Muscle of leg (tissue), 11 donors: Measurements from ENCODE around the gene SAC3D1. TPM values are rescaled to one million over a fixed set of nuclear protein-coding genes. Genes with fewer than 3 reads are reported as not detected.

Experiments used
- DNase-seq: peaks from one replicate; pipeline ENCODE4 v3.0.0; 2013
- H3K27ac ChIP-seq: one replicate; pipeline ENCODE4 v1.5.1; 2013; ENCODE audit warnings: mild to moderate bottlenecking, low read length, control low read depth
- H3K27me3 ChIP-seq: one replicate; pipeline ENCODE4 v1.6.1; 2013; ENCODE audit warnings: low read length; ENCODE audit not compliant: control insufficient read depth, insufficient read depth
- H3K36me3 ChIP-seq: one replicate; pipeline ENCODE4 v1.6.1; 2013; ENCODE audit warnings: low read length; ENCODE audit not compliant: control insufficient read depth, insufficient read depth
- H3K4me1 ChIP-seq: one replicate; pipeline ENCODE4 v1.6.1; 2013; ENCODE audit warnings: low read length; ENCODE audit not compliant: control insufficient read depth, insufficient read depth
- H3K4me3 ChIP-seq: one replicate; pipeline ENCODE4 v1.5.1; 2013; ENCODE audit warnings: low read length, control low read depth
- H3K9me3 ChIP-seq: replicated peaks from 2 replicates; pipeline ENCODE4 v1.6.1; 2013; ENCODE audit warnings: low read depth, low read length; ENCODE audit not compliant: control insufficient read depth
- WGBS: methylation state at CpG from one replicate; pipeline ENCODE4 v1.1.5; 2013; ENCODE audit warnings: missing lambda C conversion rate; ENCODE audit not compliant: insufficient coverage; 5-methylcytosine and 5-hydroxymethylcytosine counted together
- polyA plus RNA-seq, 8 donors: library from polyadenylated mRNA; unstranded; fragments of 120-200 nt; gene quantifications; one replicate each; pipeline versions ENCODE4 v1.2.1 to v1.2.3, GENCODE V29; 2013; ENCODE audit warnings: inconsistent platforms in 1 of 8, low replicate concordance in 1 of 8; ENCODE audit not compliant: insufficient read length in 8 of 8, insufficient read depth in 1 of 8
- total RNA-seq: library from RNA; stranded (reverse); fragments of 120-200 nt; gene quantifications from one replicate; pipeline ENCODE4 v1.2.4, GENCODE V29; 2013

Gene SAC3D1
- total and polyA plus RNA-seq, 9 donors: 6.7 to 16.0 (median 15.1) TPM

DNA sequence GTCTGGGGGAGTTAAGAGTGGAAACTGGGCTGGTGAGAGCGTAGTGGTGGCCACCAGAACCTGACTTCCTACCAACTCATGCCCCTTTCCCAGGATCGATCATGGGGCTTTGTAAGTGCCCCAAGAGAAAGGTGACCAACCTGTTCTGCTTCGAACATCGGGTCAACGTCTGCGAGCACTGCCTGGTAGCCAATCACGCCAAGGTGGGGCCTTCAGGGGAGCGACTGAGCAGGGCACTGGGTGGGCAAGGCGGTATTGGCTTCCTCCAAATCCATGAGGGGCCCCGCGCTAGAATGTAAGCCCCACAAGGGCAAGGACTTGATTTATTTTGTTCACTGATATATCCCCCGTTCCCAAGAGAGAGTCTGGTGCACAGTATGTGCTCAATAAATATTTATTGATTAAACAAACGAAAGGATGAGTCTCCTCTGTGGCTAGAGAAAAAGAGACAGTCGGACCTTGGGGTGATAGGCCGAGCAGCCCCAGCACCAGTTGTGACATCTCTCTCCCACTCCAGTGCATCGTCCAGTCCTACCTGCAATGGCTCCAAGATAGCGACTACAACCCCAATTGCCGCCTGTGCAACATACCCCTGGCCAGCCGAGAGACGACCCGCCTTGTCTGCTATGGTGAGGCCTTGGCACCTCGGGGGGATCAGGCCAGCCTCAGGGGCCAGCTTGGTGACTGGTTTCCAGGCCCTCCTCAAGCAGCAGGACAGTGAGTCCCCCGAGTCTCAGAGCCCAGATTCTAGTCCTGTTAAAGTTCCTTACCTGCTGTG lies 43.8 kb downstream of the SAC3D1 start:
- DNase-seq: no peak
- H3K27ac ChIP-seq: peak overlapping the region; percentile 98
- no peaks in the 10 kb centered on the region for H3K9me3 ChIP-seq
- 49% methylated on average over 14 of the region's 23 CpGs for WGBS
- peaks cover 58% of the 10 kb centered on the region for H3K36me3 ChIP-seq
- H3K4me1 ChIP-seq: peaks cover 16% of the 10 kb centered on the region
- no peaks in the 10 kb centered on the region for H3K27me3 ChIP-seq
- H3K4me3 ChIP-seq: peak overlapping the region; percentile 73

GRCh38 chr11:65085446-65085845 lies 44.4 kb downstream of the SAC3D1 start:
- no peak for DNase-seq
- H3K4me1 ChIP-seq: peaks cover 16% of the 10 kb centered on the region
- H3K4me3 ChIP-seq: no peak overlapping the region
- H3K27ac ChIP-seq: no peak overlapping the region
- peaks cover 53% of the 10 kb centered on the region for H3K36me3 ChIP-seq
- H3K9me3 ChIP-seq: no peaks in the 10 kb centered on the region
- no peaks in the 10 kb centered on the region for H3K27me3 ChIP-seq
- WGBS: 94% methylated on average over 4 of the region's 4 CpGs

DNA sequence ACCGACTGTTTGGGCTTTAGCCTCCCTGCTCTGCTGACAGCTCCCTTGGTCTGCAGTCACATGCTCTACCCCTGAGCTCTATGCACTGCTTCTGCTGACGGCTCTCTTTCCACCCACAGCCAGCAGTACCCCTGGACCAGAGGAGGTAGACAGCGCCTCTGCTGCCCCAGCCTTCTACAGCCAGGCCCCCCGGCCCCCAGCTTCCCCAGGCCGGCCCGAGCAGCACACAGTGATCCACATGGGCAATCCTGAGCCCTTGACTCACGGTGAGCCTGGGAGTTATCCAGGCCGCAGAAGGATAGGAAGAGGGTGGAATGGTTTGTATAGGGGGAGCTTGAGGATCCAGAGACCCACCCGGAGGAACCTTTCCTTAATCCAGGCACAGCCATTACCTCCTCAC lies 45.8 kb downstream of the SAC3D1 start:
- Histone ChIP-seq H3K4me1 (peaks cover 16% of the 10 kb centered on the region), H3K9me3 (no peaks in the 10 kb centered on the region), H3K27ac (no peak overlapping the region), H3K36me3 (peaks cover 48% of the 10 kb centered on the region), H3K4me3 (no peak overlapping the region), H3K27me3 (no peaks in the 10 kb centered on the region)
- 80% methylated on average over 5 of the region's 9 CpGs for WGBS
- DNase-seq: no peak

DNA sequence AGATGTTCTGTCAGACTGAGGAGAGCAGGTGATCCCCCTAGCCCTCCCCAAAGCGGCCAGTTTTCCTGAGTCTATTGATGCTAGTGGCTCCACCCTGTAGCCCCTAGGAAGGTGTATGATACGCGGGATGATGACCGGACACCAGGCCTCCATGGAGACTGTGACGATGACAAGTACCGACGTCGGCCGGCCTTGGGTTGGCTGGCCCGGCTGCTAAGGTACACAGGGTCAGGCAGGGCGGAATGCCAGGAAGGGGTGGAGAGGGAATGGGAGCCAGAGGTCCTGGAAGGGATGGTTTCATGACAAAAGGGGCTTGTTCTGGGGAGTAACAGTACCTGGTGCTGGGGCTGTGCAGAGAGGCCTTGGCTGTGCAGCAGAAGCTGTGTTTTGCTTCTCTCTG lies 46.2 kb downstream of the SAC3D1 start:
- H3K4me1 ChIP-seq: peaks cover 16% of the 10 kb centered on the region
- 89% methylated on average over 11 of the region's 11 CpGs for WGBS
- H3K27me3 ChIP-seq: no peaks in the 10 kb centered on the region
- H3K27ac ChIP-seq: no peak overlapping the region
- no peak for DNase-seq
- peaks cover 48% of the 10 kb centered on the region for H3K36me3 ChIP-seq
- H3K4me3 ChIP-seq: no peak overlapping the region
- no peaks in the 10 kb centered on the region for H3K9me3 ChIP-seq

DNA sequence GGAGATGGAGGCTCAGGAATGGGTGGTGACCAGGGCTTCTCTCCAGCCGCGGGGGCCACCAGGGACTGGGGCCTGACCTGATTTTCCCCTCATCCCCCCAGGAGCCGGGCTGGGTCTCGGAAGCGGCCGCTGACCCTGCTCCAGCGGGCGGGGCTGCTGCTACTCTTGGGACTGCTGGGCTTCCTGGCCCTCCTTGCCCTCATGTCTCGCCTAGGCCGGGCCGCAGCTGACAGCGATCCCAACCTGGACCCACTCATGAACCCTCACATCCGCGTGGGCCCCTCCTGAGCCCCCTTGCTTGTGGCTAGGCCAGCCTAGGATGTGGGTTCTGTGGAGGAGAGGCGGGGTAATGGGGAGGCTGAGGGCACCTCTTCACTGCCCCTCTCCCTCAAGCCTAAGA lies 46.8 kb downstream of the SAC3D1 start:
- no peaks in the 10 kb centered on the region for H3K27me3 ChIP-seq
- H3K4me1 ChIP-seq: peaks cover 16% of the 10 kb centered on the region
- no peaks in the 10 kb centered on the region for H3K9me3 ChIP-seq
- H3K27ac ChIP-seq: no peak overlapping the region
- WGBS: 90% methylated on average over 12 of the region's 15 CpGs
- H3K36me3 ChIP-seq: peaks cover 48% of the 10 kb centered on the region
- H3K4me3 ChIP-seq: no peak overlapping the region
- DNase-seq: no peak

GRCh38 chr11:65089621-65090020 lies 48.6 kb downstream of the SAC3D1 start:
- H3K9me3 ChIP-seq: no peaks in the 10 kb centered on the region
- no peak overlapping the region for H3K4me3 ChIP-seq
- no peak overlapping the region for H3K27ac ChIP-seq
- 100% methylated on average over 2 of the region's 4 CpGs for WGBS
- H3K27me3 ChIP-seq: no peaks in the 10 kb centered on the region
- DNase-seq: no peak
- peaks cover 8% of the 10 kb centered on the region for H3K4me1 ChIP-seq
- peaks cover 48% of the 10 kb centered on the region for H3K36me3 ChIP-seq

- Histone ChIP-seq H3K27ac (no peak overlapping the region), H3K4me1 (peaks cover 2% of the 10 kb centered on the region), H3K9me3 (no peaks in the 10 kb centered on the region), H3K36me3 (peaks cover 41% of the 10 kb centered on the region), H3K27me3 (no peaks in the 10 kb centered on the region), H3K4me3 (no peak overlapping the region)
- WGBS: 100% methylated on average over 3 of the region's 4 CpGs
- DNase-seq: no peak
Observed at GRCh38 chr11:65090628-65091027, 49.6 kb downstream of the SAC3D1 start.

Other genes starting within 250 kb of the SAC3D1 start
- 7.4 TPM for gene MAP4K2, start 238.0 kb upstream of the SAC3D1 start, total RNA-seq
- gene MAP4K2, start 238.0 kb upstream of the SAC3D1 start, polyA plus RNA-seq: 10 to 100 TPM in 7 of 8 donors, 1 to 10 TPM in 1; 9.9 to 15.5 (median 12.6) TPM
- 7.5 TPM for gene MEN1, start 230.7 kb upstream of the SAC3D1 start, total RNA-seq
- gene MEN1, start 230.7 kb upstream of the SAC3D1 start, polyA plus RNA-seq: 10 to 100 TPM; 19.2 to 28.1 (median 23.2) TPM
- 0.35 TPM for gene CDC42BPG, start 196.6 kb upstream of the SAC3D1 start, total RNA-seq
- 1 to 10 TPM in 3 of 8 donors, under 1 TPM in 5; 0.56 to 2.3 (median 0.96) TPM for gene CDC42BPG, start 196.6 kb upstream of the SAC3D1 start, polyA plus RNA-seq
- 46.1 TPM for gene EHD1, start 162.6 kb upstream of the SAC3D1 start, total RNA-seq
- gene EHD1, start 162.6 kb upstream of the SAC3D1 start, polyA plus RNA-seq: 100 to 1,000 TPM in 4 of 8 donors, 10 to 100 TPM in 4; 86.2 to 117 (median 96.7) TPM
- 7.5 TPM for gene ATG2A, start 124.0 kb upstream of the SAC3D1 start, total RNA-seq
- gene ATG2A, start 124.0 kb upstream of the SAC3D1 start, polyA plus RNA-seq: 10 to 100 TPM in 7 of 8 donors, 1 to 10 TPM in 1; 10.0 to 16.0 (median 13.0) TPM
- 5.6 TPM for gene PPP2R5B, start 116.5 kb upstream of the SAC3D1 start, total RNA-seq
- 10 to 100 TPM; 10.0 to 16.9 (median 12.1) TPM for gene PPP2R5B, start 116.5 kb upstream of the SAC3D1 start, polyA plus RNA-seq
- not detected for gene GPHA2, start 105.3 kb upstream of the SAC3D1 start, total RNA-seq
- under 1 TPM in 4 of 8 donors, not detected in 4; 0.15 to 0.53 (median 0.24) TPM for gene GPHA2, start 105.3 kb upstream of the SAC3D1 start, polyA plus RNA-seq
- gene MAJIN, start 69.1 kb upstream of the SAC3D1 start, total RNA-seq: not detected
- gene MAJIN, start 69.1 kb upstream of the SAC3D1 start, polyA plus RNA-seq: not detected
- gene BATF2, start 44.2 kb upstream of the SAC3D1 start, total RNA-seq: 0.62 TPM
- gene BATF2, start 44.2 kb upstream of the SAC3D1 start, polyA plus RNA-seq: 1 to 10 TPM in 4 of 8 donors, under 1 TPM in 4; 0.84 to 1.9 (median 1.1) TPM
- 84.6 TPM for gene ARL2, start 27.1 kb upstream of the SAC3D1 start, total RNA-seq
- 100 to 1,000 TPM in 1 of 8 donors, 10 to 100 TPM in 7; 80.5 to 101 (median 89.1) TPM for gene ARL2, start 27.1 kb upstream of the SAC3D1 start, polyA plus RNA-seq
- 18.3 TPM for gene SNX15, start 13.8 kb upstream of the SAC3D1 start, total RNA-seq
- 10 to 100 TPM; 19.6 to 29.6 (median 23.2) TPM for gene SNX15, start 13.8 kb upstream of the SAC3D1 start, polyA plus RNA-seq
- 13.6 TPM for gene NAALADL1, start 17.3 kb downstream of the SAC3D1 start, total RNA-seq
- gene NAALADL1, start 17.3 kb downstream of the SAC3D1 start, polyA plus RNA-seq: 10 to 100 TPM in 5 of 8 donors, 1 to 10 TPM in 3; 6.2 to 14.0 (median 10.7) TPM
- 6.6 TPM for gene CDCA5, start 42.8 kb downstream of the SAC3D1 start, total RNA-seq
- 10 to 100 TPM in 7 of 8 donors, 1 to 10 TPM in 1; 9.7 to 17.0 (median 14.4) TPM for gene CDCA5, start 42.8 kb downstream of the SAC3D1 start, polyA plus RNA-seq
- gene ZFPL1, start 43.0 kb downstream of the SAC3D1 start, total RNA-seq: 23.2 TPM
- 10 to 100 TPM; 20.6 to 26.3 (median 24.0) TPM for gene ZFPL1, start 43.0 kb downstream of the SAC3D1 start, polyA plus RNA-seq
- 109 TPM for gene VPS51, start 55.0 kb downstream of the SAC3D1 start, total RNA-seq
- gene VPS51, start 55.0 kb downstream of the SAC3D1 start, polyA plus RNA-seq: 100 to 1,000 TPM; 128 to 147 (median 136) TPM
- 6.5 TPM for gene TM7SF2, start 70.7 kb downstream of the SAC3D1 start, total RNA-seq
- 10 to 100 TPM in 1 of 8 donors, 1 to 10 TPM in 7; 4.1 to 14.4 (median 7.5) TPM for gene TM7SF2, start 70.7 kb downstream of the SAC3D1 start, polyA plus RNA-seq
- 5.1 TPM for gene ZNHIT2, start 76.5 kb downstream of the SAC3D1 start, total RNA-seq
- gene ZNHIT2, start 76.5 kb downstream of the SAC3D1 start, polyA plus RNA-seq: 1 to 10 TPM; 4.2 to 6.0 (median 4.8) TPM
- 998 TPM for gene FAU, start 80.9 kb downstream of the SAC3D1 start, total RNA-seq
- 1,000 to 10,000 TPM in 7 of 8 donors, 100 to 1,000 TPM in 1; 971 to 1,242 (median 1,085) TPM for gene FAU, start 80.9 kb downstream of the SAC3D1 start, polyA plus RNA-seq
- 30.3 TPM for gene MRPL49, start 81.1 kb downstream of the SAC3D1 start, total RNA-seq
- gene MRPL49, start 81.1 kb downstream of the SAC3D1 start, polyA plus RNA-seq: 10 to 100 TPM; 19.5 to 31.1 (median 25.4) TPM
- 10.0 TPM for gene SYVN1, start 93.3 kb downstream of the SAC3D1 start, total RNA-seq
- gene SYVN1, start 93.3 kb downstream of the SAC3D1 start, polyA plus RNA-seq: 10 to 100 TPM; 31.1 to 53.4 (median 41.1) TPM
- not detected for gene SPDYC, start 129.0 kb downstream of the SAC3D1 start, total RNA-seq
- under 1 TPM in 1 of 8 donors, not detected in 7; 0.16 TPM for gene SPDYC, start 129.0 kb downstream of the SAC3D1 start, polyA plus RNA-seq
- gene CAPN1, start 140.7 kb downstream of the SAC3D1 start, total RNA-seq: 46.7 TPM
- gene CAPN1, start 140.7 kb downstream of the SAC3D1 start, polyA plus RNA-seq: 10 to 100 TPM; 69.1 to 90.2 (median 80.1) TPM
- 18.8 TPM for gene POLA2, start 220.8 kb downstream of the SAC3D1 start, total RNA-seq
- gene POLA2, start 220.8 kb downstream of the SAC3D1 start, polyA plus RNA-seq: 10 to 100 TPM; 35.4 to 64.7 (median 51.6) TPM